Stimulated activated naive CD8-positive, alpha-beta T cell treated with anti-CD3 and anti-CD28 coated beads, Interleukin-15, amount 100 ng/mL, for 72 hours (primary cell): Measurements from ENCODE around the gene FOXB1.

Experiments used
- ATAC-seq: fragments of 150-1000 bp; cut with Tn5 transposase; 2 replicates; pipeline ENCODE4 v1.10.0; 2021; ENCODE audit warnings: mild to moderate bottlenecking, moderate library complexity
- DNase-seq, 2 donors: peaks; one replicate each; pipeline ENCODE4 v3.0.0; 2021 to 2022
- H3K27ac Mint-ChIP-seq, 2 donors: one replicate each; pipeline ENCODE4 v1.8.0; 2022; ENCODE audit warnings: mild to moderate bottlenecking in 2 of 2, mixed read lengths in 2 of 2, moderate library complexity in 2 of 2
- H3K27me3 Mint-ChIP-seq: one replicate; pipeline ENCODE4 v1.8.0; 2022; ENCODE audit warnings: mixed read lengths
- H3K4me1 Mint-ChIP-seq: one replicate; pipeline ENCODE4 v1.8.0; 2022; ENCODE audit warnings: mild to moderate bottlenecking, mixed read lengths
- H3K4me3 Mint-ChIP-seq, 2 donors: one replicate each; pipeline ENCODE4 v1.8.0; 2022; ENCODE audit warnings: mild to moderate bottlenecking in 2 of 2, mixed read lengths in 2 of 2, moderate library complexity in 1 of 2
- H3K9me3 Mint-ChIP-seq, 2 donors: one replicate each; pipeline ENCODE4 v1.8.0; 2022; ENCODE audit warnings: mixed read lengths in 2 of 2

FOXB1 gene

DNA sequence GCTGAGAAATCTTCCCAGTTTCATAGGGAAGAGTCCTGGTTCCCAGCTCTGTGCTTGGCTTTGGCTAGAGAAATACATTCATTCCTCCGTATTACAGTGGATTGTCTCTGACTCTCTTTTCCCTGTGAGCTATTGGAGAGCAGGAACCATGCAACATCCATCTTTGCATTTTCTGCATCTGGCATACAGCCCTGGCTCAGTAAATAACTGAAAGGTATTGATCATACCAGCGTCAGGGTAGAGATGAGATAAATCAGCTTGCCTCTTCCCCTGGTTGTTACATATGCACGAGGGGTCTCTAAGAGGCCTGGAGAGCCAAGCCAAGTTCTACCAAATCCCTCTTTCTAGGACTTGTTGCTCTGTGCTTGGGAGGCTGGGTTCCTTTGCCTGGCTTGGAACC is 35.2 kb downstream of the FOXB1 start:
- no peak for DNase-seq
- Mint-ChIP-seq H3K27me3 (peaks cover 58% of the 10 kb centered on the region), H3K27ac (no peak overlapping the region), H3K4me3 (no peak overlapping the region), H3K4me1 (peaks cover 6% of the 10 kb centered on the region), H3K9me3 (no peaks in the 10 kb centered on the region)
- ATAC-seq: no peak

DNA sequence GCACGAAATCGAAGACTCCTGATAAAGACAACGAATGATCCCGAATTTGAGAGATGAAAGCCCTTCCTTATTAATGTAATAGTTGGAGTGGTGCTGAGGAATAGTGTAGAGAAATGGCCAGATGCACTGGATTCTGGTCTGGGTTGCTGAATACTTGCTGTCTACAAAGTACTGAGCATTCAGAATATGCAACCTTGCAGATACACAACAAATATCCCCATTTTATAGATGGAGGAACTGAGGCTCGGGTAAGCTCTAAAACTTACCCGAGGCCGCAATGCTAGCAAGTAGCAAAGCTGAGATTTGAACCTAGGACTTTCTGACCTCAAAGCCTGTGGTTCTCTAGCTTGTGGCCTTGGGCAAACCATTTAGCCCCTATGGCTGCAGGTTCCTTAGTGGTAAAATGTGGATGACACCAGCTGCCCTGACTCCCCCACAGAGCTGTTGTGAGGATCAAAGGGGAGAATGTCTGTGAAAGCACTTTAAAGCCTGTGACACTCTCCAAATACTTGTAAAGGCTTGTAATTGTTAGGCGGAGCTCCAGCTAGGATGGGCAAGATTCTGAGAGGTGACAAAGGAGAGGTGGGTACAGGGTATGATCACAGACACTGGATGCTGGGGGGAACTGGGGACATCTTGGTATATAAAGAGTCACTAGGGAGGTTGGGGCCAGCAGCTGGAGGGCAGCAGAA is 39.8 kb downstream of the FOXB1 start:
- no peak for ATAC-seq
- Mint-ChIP-seq H3K27ac (peak overlapping the region; percentile 25 to 30), H3K4me3 (peak overlapping the region in 1 of 2 donors; percentile 56), H3K4me1 (peaks cover 22% of the 10 kb centered on the region), H3K9me3 (no peaks in the 10 kb centered on the region), H3K27me3 (peaks cover 50% of the 10 kb centered on the region)
- no peak for DNase-seq

DNA sequence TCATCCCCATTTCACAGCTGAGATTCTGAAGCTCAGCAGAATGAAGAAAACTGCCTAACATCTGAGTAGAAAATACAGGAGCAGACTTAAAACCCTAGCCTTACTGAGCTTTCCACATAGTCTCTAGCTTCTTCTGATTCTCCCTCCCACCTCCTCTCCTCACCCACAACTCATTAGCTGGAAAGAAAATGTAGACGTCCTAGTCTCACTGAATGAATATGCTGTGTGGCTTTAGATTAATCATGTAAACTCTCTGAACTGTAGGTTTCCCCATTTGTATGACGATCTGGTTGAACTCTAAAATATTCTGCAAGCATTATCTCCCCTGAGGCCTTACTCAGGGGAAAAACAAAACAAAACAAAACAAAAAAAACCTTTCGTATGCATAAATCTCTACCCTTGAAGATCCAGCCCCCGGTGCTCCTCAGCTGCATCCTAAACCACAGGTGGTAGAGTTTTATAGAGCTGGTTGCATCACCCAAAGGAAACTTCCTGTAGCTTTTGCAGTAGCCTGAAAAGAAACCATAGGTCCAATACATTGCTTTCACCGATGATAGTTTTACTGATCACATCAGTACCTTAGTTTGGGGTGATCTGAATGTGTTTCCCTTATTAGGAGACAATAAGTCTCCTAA is 40.6 kb downstream of the FOXB1 start:
- Mint-ChIP-seq H3K9me3 (peaks cover 6 to 8% of the 10 kb centered on the region in 2 donors), H3K27me3 (peaks cover 42% of the 10 kb centered on the region), H3K4me3 (peak overlapping the region; percentile 56 to 61), H3K27ac (peak overlapping the region; percentile 61 to 94), H3K4me1 (peaks cover 22% of the 10 kb centered on the region)
- peak; percentile 12 to 51 for DNase-seq
- ATAC-seq: peak; percentile 95

DNA sequence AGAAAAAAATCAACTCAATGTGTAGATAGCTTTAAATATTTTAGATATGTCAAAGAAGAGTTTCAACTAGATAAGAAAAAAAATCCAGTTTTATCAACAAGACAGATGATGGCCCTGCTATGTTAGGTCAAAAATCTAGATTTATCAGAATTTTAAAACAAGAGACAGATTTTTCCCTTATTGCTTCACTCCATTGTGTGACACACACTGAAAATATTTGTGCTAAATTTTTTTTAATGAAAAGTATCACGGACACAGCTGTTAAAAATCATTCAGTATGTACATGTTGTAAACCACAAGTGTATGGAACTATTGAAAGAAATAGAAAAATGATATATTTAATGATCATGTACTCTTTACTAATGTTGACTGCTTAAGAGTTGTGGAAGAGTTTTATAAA is 43.6 kb downstream of the FOXB1 start:
- peaks cover 22% of the 10 kb centered on the region for H3K4me1 Mint-ChIP-seq
- H3K9me3 Mint-ChIP-seq: peaks cover 8 to 12% of the 10 kb centered on the region in 2 donors
- no peak overlapping the region for H3K4me3 Mint-ChIP-seq
- no peak overlapping the region for H3K27ac Mint-ChIP-seq
- H3K27me3 Mint-ChIP-seq: peaks cover 14% of the 10 kb centered on the region
- ATAC-seq (no peak), DNase-seq (no peak)

DNA sequence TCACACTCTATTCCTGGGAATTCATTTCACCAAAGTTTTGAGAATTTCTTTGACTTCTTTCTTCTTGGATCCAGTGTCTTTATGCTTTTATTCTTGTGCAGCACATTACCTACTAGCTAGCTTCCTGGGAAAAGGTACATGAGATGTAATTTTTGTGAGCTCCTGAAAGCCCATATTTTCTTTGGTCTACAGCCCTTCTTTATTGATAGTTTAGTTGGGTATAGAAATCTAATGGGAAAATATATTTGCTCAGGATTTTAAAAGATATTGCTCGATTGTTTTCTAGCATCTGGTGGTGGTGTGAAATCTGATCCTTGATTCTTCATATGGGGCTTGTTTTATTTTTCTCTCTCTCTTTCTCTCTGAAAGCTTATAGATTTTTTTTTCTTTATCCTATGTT is 45.8 kb downstream of the FOXB1 start:
- Mint-ChIP-seq H3K27me3 (peaks cover 17% of the 10 kb centered on the region), H3K9me3 (peaks cover 8 to 12% of the 10 kb centered on the region in 2 donors), H3K4me1 (peaks cover 9% of the 10 kb centered on the region), H3K27ac (no peak overlapping the region), H3K4me3 (no peak overlapping the region)
- DNase-seq: no peak
- ATAC-seq: no peak

DNA sequence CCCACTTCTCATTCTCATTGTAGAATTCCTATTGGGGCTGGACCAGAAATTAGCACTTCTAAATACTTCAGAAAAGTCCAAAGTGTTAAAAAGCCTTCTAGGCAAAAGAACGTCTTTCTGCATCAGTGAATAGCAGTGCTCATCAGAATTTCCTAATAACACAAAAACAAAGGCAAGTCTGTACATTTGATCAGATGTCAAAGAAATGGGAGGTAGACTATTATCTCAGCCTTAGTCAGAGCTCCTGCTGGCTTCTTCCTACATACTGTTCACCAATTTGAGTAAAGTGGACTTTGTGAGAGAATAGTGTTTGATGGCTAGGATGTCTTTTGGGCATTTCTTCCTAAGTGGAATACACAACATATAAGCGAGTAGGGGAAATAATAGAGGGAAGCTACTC is 48.7 kb downstream of the FOXB1 start:
- peaks cover 8 to 12% of the 10 kb centered on the region in 2 donors for H3K9me3 Mint-ChIP-seq
- ATAC-seq (no peak), DNase-seq (no peak)
- H3K4me3 Mint-ChIP-seq: no peak overlapping the region
- peaks cover 41% of the 10 kb centered on the region for H3K27me3 Mint-ChIP-seq
- H3K4me1 Mint-ChIP-seq: no peaks in the 10 kb centered on the region
- H3K27ac Mint-ChIP-seq: no peak overlapping the region

DNA sequence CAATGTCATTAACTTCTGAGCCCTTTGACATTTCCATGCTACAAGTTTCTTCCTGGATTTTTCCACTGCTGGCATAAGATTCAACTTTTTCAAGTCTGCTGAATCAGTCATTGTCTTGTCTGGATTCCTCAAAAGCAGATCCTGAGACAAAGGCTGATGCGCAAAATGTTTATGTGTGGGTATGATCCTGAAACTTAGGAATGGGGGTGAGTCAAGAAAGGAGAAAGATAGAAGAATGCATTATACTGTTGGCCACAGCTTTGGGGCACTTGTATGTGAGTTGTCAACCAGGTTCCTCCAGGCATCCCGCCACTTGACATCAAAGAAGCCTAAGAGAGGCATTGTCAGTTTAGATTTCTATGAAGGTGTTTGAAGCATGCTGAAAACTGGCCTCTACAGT is 50.4 kb downstream of the FOXB1 start:
- DNase-seq (no peak), ATAC-seq (no peak)
- Mint-ChIP-seq H3K4me3 (no peak overlapping the region), H3K27ac (no peak overlapping the region), H3K4me1 (no peaks in the 10 kb centered on the region), H3K27me3 (peaks cover 48% of the 10 kb centered on the region), H3K9me3 (peaks cover 5 to 8% of the 10 kb centered on the region in 2 donors)
